ENCODE data around the gene NRXN2.

NRXN2 gene

DNA sequence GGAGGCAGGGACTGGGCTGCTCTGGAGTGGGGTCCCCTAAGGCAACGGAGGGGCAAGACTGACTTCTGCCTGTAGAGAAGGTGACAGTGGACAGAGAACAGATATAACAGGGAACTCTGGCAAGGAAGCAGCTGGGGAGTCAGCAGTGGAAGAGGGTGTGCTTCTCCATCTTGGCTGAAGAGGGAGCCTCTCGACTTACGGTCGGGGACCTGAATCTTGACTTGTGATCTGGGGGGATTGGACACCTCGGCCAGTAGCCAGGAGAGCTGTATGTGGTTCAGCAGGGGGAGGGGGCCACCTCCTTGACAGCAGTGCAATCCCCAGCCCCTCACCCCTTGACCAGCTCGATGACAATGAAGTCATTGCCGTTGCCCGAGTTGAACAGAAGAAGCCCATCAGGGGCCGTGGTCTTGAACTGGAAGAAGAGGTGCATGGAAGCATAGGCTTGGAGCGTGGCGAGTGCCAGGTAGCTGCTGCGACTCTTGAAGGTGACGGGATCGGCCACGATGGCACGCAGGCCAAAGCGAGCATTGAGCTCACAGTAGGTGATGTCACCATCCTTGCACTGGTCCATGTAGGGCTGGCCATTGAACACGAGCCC lies 72.0 kb downstream of the NRXN2 start:
- Histone ChIP-seq H3K36me3 (ENCODE audit: control insufficient read depth, insufficient read depth, low read length) (no peaks in the 10 kb centered on the region), H2BK5ac (ENCODE audit: low read length) (no peak overlapping the region), H3K27me3 (ENCODE audit: insufficient read depth, low read length, poor library complexity) (no peaks in the 10 kb centered on the region), H3K4ac (ENCODE audit: low read depth, low read length) (no peak overlapping the region), H3K56ac (ENCODE audit: low read length) (no peak overlapping the region), H2BK15ac (replicated peaks; ENCODE audit: low read depth) (no peak overlapping the region), H3K23ac (ENCODE audit: low read length) (no peak overlapping the region), H2AK5ac (ENCODE audit: low read length) (no peak overlapping the region), H3K4me3 (ENCODE audit: low read length) (no peak overlapping the region), H3K4me1 (ENCODE audit: control insufficient read depth, low read depth, low read length) (no peaks in the 10 kb centered on the region), H3K79me2 (ENCODE audit: control insufficient read depth, insufficient read depth, low read length) (no peaks in the 10 kb centered on the region), H3K18ac (ENCODE audit: low read length) (no peak overlapping the region), H2BK120ac (ENCODE audit: low read depth, low read length) (no peak overlapping the region), H3K4me2 (ENCODE audit: low read length) (no peak overlapping the region), H3K9ac (ENCODE audit: low read length) (no peak overlapping the region), H4K5ac (ENCODE audit: low read length) (no peak overlapping the region), H4K8ac (ENCODE audit: low read depth, low read length) (no peak overlapping the region), H3K79me1 (ENCODE audit: low read length) (no peaks in the 10 kb centered on the region), H3K27ac (ENCODE audit: low read depth, low read length) (no peak overlapping the region)
- no CpG with 5 or more reads among the region's 18 CpGs for WGBS (ENCODE audit: extremely low coverage, insufficient coverage, low lambda C conversion rate)
- peak; percentile 63 for DNase-seq

DNA sequence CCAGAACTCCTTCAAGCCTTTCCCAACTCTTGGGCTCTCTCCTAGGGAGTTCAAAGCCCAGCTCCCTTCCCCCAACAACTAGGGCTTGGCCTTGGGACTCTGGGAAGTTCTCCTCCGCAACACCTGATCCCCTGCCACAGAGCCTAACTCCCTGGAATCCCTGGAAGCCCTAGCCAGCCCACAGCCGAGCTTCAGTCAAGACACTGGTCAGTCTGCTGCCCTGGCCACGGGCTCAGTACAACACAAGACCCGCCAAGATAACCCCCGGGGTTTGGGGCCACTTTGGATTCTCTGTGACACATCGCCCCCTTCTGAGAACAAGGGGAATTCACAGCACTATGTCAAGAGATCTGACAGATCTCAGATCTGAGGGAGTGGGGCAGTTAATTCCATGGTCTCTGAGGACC lies 73.7 kb downstream of the NRXN2 start:
- Histone ChIP-seq H3K4ac (ENCODE audit: low read depth, low read length) (no peak overlapping the region), H4K5ac (ENCODE audit: low read length) (no peak overlapping the region), H2BK120ac (ENCODE audit: low read depth, low read length) (no peak overlapping the region), H3K36me3 (ENCODE audit: control insufficient read depth, insufficient read depth, low read length) (no peaks in the 10 kb centered on the region), H2BK15ac (replicated peaks; ENCODE audit: low read depth) (no peak overlapping the region), H3K4me1 (ENCODE audit: control insufficient read depth, low read depth, low read length) (no peaks in the 10 kb centered on the region), H3K27me3 (ENCODE audit: insufficient read depth, low read length, poor library complexity) (peaks cover 2% of the 10 kb centered on the region), H3K27ac (ENCODE audit: low read depth, low read length) (no peak overlapping the region), H4K8ac (ENCODE audit: low read depth, low read length) (no peak overlapping the region), H2BK5ac (ENCODE audit: low read length) (no peak overlapping the region), H2AK5ac (ENCODE audit: low read length) (no peak overlapping the region), H3K4me3 (ENCODE audit: low read length) (no peak overlapping the region), H3K9ac (ENCODE audit: low read length) (no peak overlapping the region), H3K56ac (ENCODE audit: low read length) (no peak overlapping the region), H3K4me2 (ENCODE audit: low read length) (no peak overlapping the region), H3K23ac (ENCODE audit: low read length) (no peak overlapping the region), H3K18ac (ENCODE audit: low read length) (no peak overlapping the region), H3K79me1 (ENCODE audit: low read length) (no peaks in the 10 kb centered on the region), H3K79me2 (ENCODE audit: control insufficient read depth, insufficient read depth, low read length) (no peaks in the 10 kb centered on the region)
- DNase-seq = peak; percentile 69
- WGBS (ENCODE audit: extremely low coverage, insufficient coverage, low lambda C conversion rate) = no CpG with 5 or more reads among the region's 6 CpGs

DNA sequence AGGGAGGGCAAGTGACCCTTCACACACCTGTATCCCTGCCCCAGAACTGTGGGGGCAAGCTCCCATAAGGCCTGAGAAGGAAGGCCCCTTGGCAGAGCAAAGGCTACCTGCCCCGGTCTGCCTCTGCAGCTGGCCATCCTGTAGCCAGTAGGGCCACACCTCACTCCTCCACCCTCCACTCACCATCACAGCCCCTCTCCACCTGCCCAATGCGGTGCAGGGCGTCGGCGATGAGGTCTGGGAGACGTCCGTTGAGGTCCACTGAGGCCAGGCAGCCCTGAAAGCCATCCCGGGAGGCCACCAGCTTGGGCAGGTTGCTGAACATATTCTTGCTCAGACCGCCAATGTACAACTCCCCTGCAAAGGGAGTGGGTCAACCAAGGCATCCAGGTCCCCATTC lies 74.4 kb downstream of the NRXN2 start:
- H2BK5ac ChIP-seq (ENCODE audit: low read length) = no peak overlapping the region
- no peaks in the 10 kb centered on the region for H3K36me3 ChIP-seq (ENCODE audit: control insufficient read depth, insufficient read depth, low read length)
- no peak for DNase-seq
- no peaks in the 10 kb centered on the region for H3K79me2 ChIP-seq (ENCODE audit: control insufficient read depth, insufficient read depth, low read length)
- no peak overlapping the region for H3K56ac ChIP-seq (ENCODE audit: low read length)
- H4K8ac ChIP-seq (ENCODE audit: low read depth, low read length) = no peak overlapping the region
- H3K4me1 ChIP-seq (ENCODE audit: control insufficient read depth, low read depth, low read length) = peaks cover 3% of the 10 kb centered on the region
- no peak overlapping the region for H2BK15ac ChIP-seq (replicated peaks; ENCODE audit: low read depth)
- no peak overlapping the region for H4K5ac ChIP-seq (ENCODE audit: low read length)
- no peak overlapping the region for H3K27ac ChIP-seq (ENCODE audit: low read depth, low read length)
- no peak overlapping the region for H3K4ac ChIP-seq (ENCODE audit: low read depth, low read length)
- H3K4me2 ChIP-seq (ENCODE audit: low read length) = no peak overlapping the region
- no peak overlapping the region for H2BK120ac ChIP-seq (ENCODE audit: low read depth, low read length)
- H3K4me3 ChIP-seq (ENCODE audit: low read length) = no peak overlapping the region
- H3K23ac ChIP-seq (ENCODE audit: low read length) = no peak overlapping the region
- WGBS (ENCODE audit: extremely low coverage, insufficient coverage, low lambda C conversion rate) = no CpG with 5 or more reads among the region's 9 CpGs
- no peak overlapping the region for H2AK5ac ChIP-seq (ENCODE audit: low read length)
- no peak overlapping the region for H3K18ac ChIP-seq (ENCODE audit: low read length)
- H3K79me1 ChIP-seq (ENCODE audit: low read length) = no peaks in the 10 kb centered on the region
- no peak overlapping the region for H3K9ac ChIP-seq (ENCODE audit: low read length)
- H3K27me3 ChIP-seq (ENCODE audit: insufficient read depth, low read length, poor library complexity) = peaks cover 3% of the 10 kb centered on the region

DNA sequence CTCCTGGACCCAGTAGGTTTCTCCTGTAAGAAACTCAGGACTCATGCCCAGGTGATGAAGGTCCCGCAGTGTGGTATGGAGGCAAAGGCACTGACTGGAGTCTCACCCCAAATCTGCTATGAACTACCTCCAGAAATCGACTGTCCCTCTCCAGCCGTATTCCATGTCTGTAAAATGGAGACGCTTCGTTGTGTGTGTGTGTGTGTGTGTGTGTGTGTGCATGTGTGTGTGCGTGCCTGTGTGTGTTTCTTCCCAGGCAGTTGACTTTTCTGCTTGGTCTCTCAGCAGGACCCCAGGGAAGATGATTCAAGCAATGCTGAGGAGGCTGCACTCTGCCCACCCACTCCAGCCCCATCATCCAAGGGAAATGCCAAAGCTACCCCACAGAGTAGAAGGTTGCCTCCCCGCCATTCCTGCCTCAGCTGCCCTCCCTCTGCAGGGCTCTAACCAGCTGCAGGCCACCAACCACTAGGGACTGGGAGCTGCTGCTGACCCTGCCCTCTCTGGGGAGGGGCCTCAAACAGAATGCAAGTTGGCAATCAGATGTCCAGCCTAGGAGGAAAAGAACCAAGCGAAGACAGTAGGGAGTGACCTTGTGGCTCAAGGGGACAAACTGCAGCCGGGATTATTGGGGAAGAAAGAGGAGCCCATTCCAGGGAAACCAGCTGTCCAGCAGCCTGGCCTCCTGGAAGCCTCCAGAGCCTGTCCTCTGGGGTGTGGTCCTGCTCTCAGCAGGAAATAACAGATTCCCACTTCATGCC lies 75.8 kb downstream of the NRXN2 start:
- Histone ChIP-seq H3K79me2 (ENCODE audit: control insufficient read depth, insufficient read depth, low read length) (no peaks in the 10 kb centered on the region), H4K8ac (ENCODE audit: low read depth, low read length) (no peak overlapping the region), H2BK5ac (ENCODE audit: low read length) (no peak overlapping the region), H3K36me3 (ENCODE audit: control insufficient read depth, insufficient read depth, low read length) (no peaks in the 10 kb centered on the region), H3K4me3 (ENCODE audit: low read length) (no peak overlapping the region), H3K18ac (ENCODE audit: low read length) (no peak overlapping the region), H4K5ac (ENCODE audit: low read length) (no peak overlapping the region), H3K23ac (ENCODE audit: low read length) (peak overlapping the region; percentile 66), H3K27ac (ENCODE audit: low read depth, low read length) (no peak overlapping the region), H3K4me1 (ENCODE audit: control insufficient read depth, low read depth, low read length) (peaks cover 3% of the 10 kb centered on the region), H2BK15ac (replicated peaks; ENCODE audit: low read depth) (no peak overlapping the region), H3K79me1 (ENCODE audit: low read length) (no peaks in the 10 kb centered on the region), H2BK120ac (ENCODE audit: low read depth, low read length) (no peak overlapping the region), H2AK5ac (ENCODE audit: low read length) (no peak overlapping the region), H3K56ac (ENCODE audit: low read length) (no peak overlapping the region), H3K4me2 (ENCODE audit: low read length) (no peak overlapping the region), H3K4ac (ENCODE audit: low read depth, low read length) (no peak overlapping the region), H3K9ac (ENCODE audit: low read length) (no peak overlapping the region), H3K27me3 (ENCODE audit: insufficient read depth, low read length, poor library complexity) (peaks cover 12% of the 10 kb centered on the region)
- no peak for DNase-seq
- whole genome bisulfite sequencing (ENCODE audit: extremely low coverage, insufficient coverage, low lambda C conversion rate) = no CpG with 5 or more reads among the region's 9 CpGs

DNA sequence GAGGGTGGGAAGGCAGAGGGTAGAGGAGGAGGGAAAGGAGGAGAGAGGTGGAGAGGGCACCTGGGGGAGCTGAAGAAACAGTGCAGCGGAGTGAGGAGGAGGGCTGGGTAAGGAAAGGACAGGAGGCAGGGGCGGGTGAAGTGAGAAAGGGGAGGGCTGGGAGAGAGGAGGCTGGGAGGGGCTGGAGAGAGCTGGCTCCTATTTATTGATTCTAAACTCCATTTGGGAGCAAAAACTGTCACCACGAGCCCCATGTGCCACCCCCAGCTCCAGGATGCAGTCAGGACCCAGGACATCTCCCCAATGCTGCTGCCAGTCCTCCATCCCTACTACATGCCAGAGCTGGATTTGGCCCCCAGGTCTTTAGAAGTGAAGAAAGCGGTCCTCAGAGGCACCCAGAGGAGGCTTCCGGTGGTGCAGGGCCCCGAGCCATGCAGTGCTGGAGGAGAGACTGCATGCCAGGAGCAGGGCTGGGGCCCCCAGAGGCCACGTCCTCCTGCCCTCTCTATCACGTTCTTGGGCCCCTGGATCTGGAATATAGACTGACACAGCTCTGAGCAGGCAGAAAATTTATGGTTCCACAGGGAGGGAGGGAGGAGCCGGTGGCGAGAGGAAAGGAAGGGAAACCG lies 78.2 kb downstream of the NRXN2 start:
- H4K5ac ChIP-seq (ENCODE audit: low read length) = no peak overlapping the region
- H3K4me1 ChIP-seq (ENCODE audit: control insufficient read depth, low read depth, low read length) = peaks cover 3% of the 10 kb centered on the region
- DNase-seq = peak; percentile 70
- no peak overlapping the region for H3K56ac ChIP-seq (ENCODE audit: low read length)
- no peak overlapping the region for H4K8ac ChIP-seq (ENCODE audit: low read depth, low read length)
- H3K79me2 ChIP-seq (ENCODE audit: control insufficient read depth, insufficient read depth, low read length) = no peaks in the 10 kb centered on the region
- H2BK5ac ChIP-seq (ENCODE audit: low read length) = no peak overlapping the region
- no peak overlapping the region for H3K27ac ChIP-seq (ENCODE audit: low read depth, low read length)
- H2BK120ac ChIP-seq (ENCODE audit: low read depth, low read length) = no peak overlapping the region
- H3K79me1 ChIP-seq (ENCODE audit: low read length) = no peaks in the 10 kb centered on the region
- H3K18ac ChIP-seq (ENCODE audit: low read length) = no peak overlapping the region
- H3K23ac ChIP-seq (ENCODE audit: low read length) = no peak overlapping the region
- WGBS (ENCODE audit: extremely low coverage, insufficient coverage, low lambda C conversion rate) = no CpG with 5 or more reads among the region's 11 CpGs
- no peak overlapping the region for H3K4ac ChIP-seq (ENCODE audit: low read depth, low read length)
- no peak overlapping the region for H2BK15ac ChIP-seq (replicated peaks; ENCODE audit: low read depth)
- no peak overlapping the region for H3K4me3 ChIP-seq (ENCODE audit: low read length)
- H3K27me3 ChIP-seq (ENCODE audit: insufficient read depth, low read length, poor library complexity) = peaks cover 32% of the 10 kb centered on the region
- H3K9ac ChIP-seq (ENCODE audit: low read length) = no peak overlapping the region
- H3K4me2 ChIP-seq (ENCODE audit: low read length) = no peak overlapping the region
- no peak overlapping the region for H2AK5ac ChIP-seq (ENCODE audit: low read length)
- H3K36me3 ChIP-seq (ENCODE audit: control insufficient read depth, insufficient read depth, low read length) = no peaks in the 10 kb centered on the region

Data from mesendoderm (in vitro differentiated cells).